Trophoblast cell (in vitro differentiated cells and primary cell): Measurements from ENCODE around the gene MAGI2.
A peak's percentile ranks its signal among the peaks of the same experiment; 100 is the strongest.

Experiments
- DNase-seq, 2 donors: peaks; one replicate each; pipeline ENCODE4 v3.0.0-alpha.2; 2016
- H2AFZ ChIP-seq: 2 replicates; pipeline ENCODE4 v1.6.1; 2013; ENCODE audit warnings: low read length, moderate library complexity, mild to moderate bottlenecking; ENCODE audit not compliant: insufficient read depth, poor library complexity
- H2AK5ac ChIP-seq: 2 replicates; pipeline ENCODE4 v1.6.1; 2013; ENCODE audit warnings: mild to moderate bottlenecking, low read length
- H2BK120ac ChIP-seq: 2 replicates; pipeline ENCODE4 v1.6.1; 2013; ENCODE audit warnings: low read length, mild to moderate bottlenecking, moderate library complexity; ENCODE audit not compliant: insufficient read depth, poor library complexity
- H2BK12ac ChIP-seq: 2 replicates; pipeline ENCODE4 v1.6.1; 2013; ENCODE audit warnings: mild to moderate bottlenecking, low read length, moderate library complexity
- H2BK5ac ChIP-seq: 2 replicates; pipeline ENCODE4 v1.6.1; 2013; ENCODE audit warnings: low read length, low read depth, moderate library complexity, mild to moderate bottlenecking; ENCODE audit not compliant: poor library complexity
- H3K14ac ChIP-seq: 2 replicates; pipeline ENCODE4 v1.6.1; 2013; ENCODE audit warnings: mild to moderate bottlenecking, low read length
- H3K18ac ChIP-seq: 2 replicates; pipeline ENCODE4 v1.6.1; 2013; ENCODE audit warnings: mild to moderate bottlenecking, low read length
- H3K23ac ChIP-seq: 2 replicates; pipeline ENCODE4 v1.6.1; 2013; ENCODE audit warnings: low read length
- H3K27ac ChIP-seq: 2 replicates; pipeline ENCODE4 v1.5.1; 2013; ENCODE audit warnings: low read depth, mild to moderate bottlenecking, inconsistent platforms, low read length, moderate library complexity
- H3K27me3 ChIP-seq: 2 replicates; pipeline ENCODE4 v1.6.1; 2013; ENCODE audit warnings: inconsistent platforms, mild to moderate bottlenecking, low read length, moderate library complexity; ENCODE audit not compliant: insufficient read depth
- H3K36me3 ChIP-seq, 2 experiments: 1 replicate in 1 of 2; 2 replicates in 1 of 2; pipeline ENCODE4 v1.6.1; 2013; ENCODE audit warnings: low read length in 2 of 2, mild to moderate bottlenecking in 2 of 2, moderate library complexity in 1 of 2; ENCODE audit not compliant: insufficient read depth in 2 of 2, control insufficient read depth in 1 of 2
- H3K4ac ChIP-seq: 2 replicates; pipeline ENCODE4 v1.6.1; 2013; ENCODE audit warnings: low read depth, mild to moderate bottlenecking, low read length, moderate library complexity
- H3K4me1 ChIP-seq, 2 experiments: 1 replicate in 1 of 2; 2 replicates in 1 of 2; pipeline ENCODE4 v1.6.1; 2013; ENCODE audit warnings: low read length in 2 of 2, mild to moderate bottlenecking in 2 of 2, moderate library complexity in 1 of 2; ENCODE audit not compliant: insufficient read depth in 2 of 2, control insufficient read depth in 1 of 2
- H3K4me2 ChIP-seq: 2 replicates; pipeline ENCODE4 v1.6.1; 2013; ENCODE audit warnings: inconsistent platforms, mild to moderate bottlenecking, low read length, moderate library complexity
- H3K4me3 ChIP-seq: 2 replicates; pipeline ENCODE4 v1.5.1; 2013; ENCODE audit warnings: mild to moderate bottlenecking, low read depth, low read length, inconsistent platforms
- H3K79me1 ChIP-seq: one replicate; pipeline ENCODE4 v1.6.1; 2013; ENCODE audit warnings: low read length
- H3K79me2 ChIP-seq: 2 replicates; pipeline ENCODE4 v1.6.1; 2013; ENCODE audit warnings: low read length, mild to moderate bottlenecking; ENCODE audit not compliant: control insufficient read depth, insufficient read depth, poor library complexity
- H3K9ac ChIP-seq: 2 replicates; pipeline ENCODE4 v1.6.1; 2013; ENCODE audit warnings: mild to moderate bottlenecking, low read length
- H3K9me3 ChIP-seq: 2 replicates; pipeline ENCODE4 v1.6.1; 2013; ENCODE audit warnings: low read depth, mild to moderate bottlenecking, control low read depth, inconsistent platforms, low read length; ENCODE audit not compliant: insufficient read depth
- H4K12ac ChIP-seq: 2 replicates; pipeline ENCODE4 v1.6.1; 2013; ENCODE audit warnings: low read depth, mild to moderate bottlenecking, low read length, moderate library complexity
- H4K8ac ChIP-seq: 2 replicates; pipeline ENCODE4 v1.6.1; 2013; ENCODE audit warnings: low read depth, mild to moderate bottlenecking, low read length, moderate library complexity
- H4K91ac ChIP-seq: one replicate; pipeline ENCODE4 v1.6.1; 2013; ENCODE audit warnings: low read depth, mild to moderate bottlenecking, low read length, moderate library complexity
- WGBS: extraction: QIAGEN DNeasy Blood & Tissue Kit; methylation state at CpG from one replicate; pipeline ENCODE4 v1.1.7; 2013; ENCODE audit warnings: missing lambda C conversion rate; ENCODE audit not compliant: insufficient read length, insufficient coverage; ENCODE audit errors: extremely low coverage; 5-methylcytosine and 5-hydroxymethylcytosine counted together

Gene MAGI2

GRCh38 chr7:79284211-79284610, 169.3 kb downstream of the MAGI2 start:
- no peak overlapping the region for H3K4me3 ChIP-seq
- H2AFZ ChIP-seq = no peak overlapping the region
- no peak overlapping the region for H4K12ac ChIP-seq
- no peak overlapping the region for H3K4me2 ChIP-seq
- H3K27ac ChIP-seq = no peak overlapping the region
- H3K27me3 ChIP-seq = no peaks in the 10 kb centered on the region
- no peaks in the 10 kb centered on the region for H3K4me1 ChIP-seq
- no peaks in the 10 kb centered on the region for H3K79me2 ChIP-seq
- no peaks in the 10 kb centered on the region for H3K79me1 ChIP-seq
- no peak overlapping the region for H3K18ac ChIP-seq
- H3K36me3 ChIP-seq = no peaks in the 10 kb centered on the region
- H2BK120ac ChIP-seq = no peak overlapping the region
- H2AK5ac ChIP-seq = no peak overlapping the region
- H3K14ac ChIP-seq = no peak overlapping the region
- no peak overlapping the region for H4K8ac ChIP-seq
- H4K91ac ChIP-seq = no peak overlapping the region
- no peak for DNase-seq
- H3K23ac ChIP-seq = no peak overlapping the region
- H2BK5ac ChIP-seq = no peak overlapping the region
- H3K9me3 ChIP-seq = no peaks in the 10 kb centered on the region
- H3K9ac ChIP-seq = no peak overlapping the region
- H2BK12ac ChIP-seq = no peak overlapping the region
- no peak overlapping the region for H3K4ac ChIP-seq

DNA sequence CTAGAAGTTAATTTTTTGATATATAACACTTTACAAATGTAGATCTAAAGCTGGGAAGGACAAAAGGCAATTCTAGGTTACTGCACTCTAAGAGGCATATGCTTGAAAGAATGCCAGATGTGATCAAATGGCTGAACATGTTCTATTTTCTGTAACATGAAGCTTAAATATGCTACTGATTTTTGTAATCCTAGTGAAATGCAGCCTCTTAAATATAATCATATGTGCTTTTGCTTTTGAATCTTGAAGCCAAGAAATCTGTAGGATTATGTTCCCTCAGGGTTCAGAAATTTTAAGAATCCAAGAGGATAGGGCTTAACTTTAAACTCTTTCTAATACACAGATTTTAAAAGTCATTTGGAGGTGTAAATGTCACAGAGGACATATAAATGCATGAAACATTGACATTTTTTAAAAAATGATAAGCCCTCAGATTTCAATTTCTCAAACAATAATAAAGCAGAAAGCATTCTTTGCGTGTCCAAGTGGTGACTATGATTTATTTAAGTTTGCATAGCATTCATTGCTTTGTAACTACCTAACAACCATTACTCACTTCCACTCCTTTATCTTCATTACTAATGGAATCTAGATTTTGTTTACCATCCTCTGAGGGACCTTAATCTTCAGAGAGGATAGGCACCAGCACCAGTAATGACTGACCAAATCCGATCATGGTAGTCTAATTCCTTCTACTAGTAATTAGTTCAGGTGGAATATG, 170.4 kb downstream of the MAGI2 start:
- H3K27me3 ChIP-seq = no peaks in the 10 kb centered on the region
- no peaks in the 10 kb centered on the region for H3K79me2 ChIP-seq
- no peak overlapping the region for H4K12ac ChIP-seq
- H3K18ac ChIP-seq = no peak overlapping the region
- no peak overlapping the region for H4K91ac ChIP-seq
- H2BK5ac ChIP-seq = no peak overlapping the region
- H3K36me3 ChIP-seq = no peaks in the 10 kb centered on the region
- H2BK120ac ChIP-seq = no peak overlapping the region
- no peak overlapping the region for H2AK5ac ChIP-seq
- H2AFZ ChIP-seq = no peak overlapping the region
- H4K8ac ChIP-seq = no peak overlapping the region
- WGBS = no CpG with 5 or more reads among the region's 2 CpGs
- no peak overlapping the region for H3K9ac ChIP-seq
- H3K27ac ChIP-seq = no peak overlapping the region
- no peak overlapping the region for H2BK12ac ChIP-seq
- H3K14ac ChIP-seq = no peak overlapping the region
- peak; percentile 27 to 88 for DNase-seq
- no peaks in the 10 kb centered on the region for H3K79me1 ChIP-seq
- H3K9me3 ChIP-seq = no peaks in the 10 kb centered on the region
- H3K4me3 ChIP-seq = no peak overlapping the region
- no peak overlapping the region for H3K4me2 ChIP-seq
- no peak overlapping the region for H3K4ac ChIP-seq
- no peak overlapping the region for H3K23ac ChIP-seq
- H3K4me1 ChIP-seq = no peaks in the 10 kb centered on the region

GRCh38 chr7:79282070-79282694, 171.3 kb downstream of the MAGI2 start:
- Histone ChIP-seq H4K91ac (no peak overlapping the region), H3K4me1 (no peaks in the 10 kb centered on the region), H2AFZ (no peak overlapping the region)

GRCh38 chr7:79281426-79281825, 172.0 kb downstream of the MAGI2 start:
- H3K18ac ChIP-seq = no peak overlapping the region
- no CpG with 5 or more reads among the region's 2 CpGs for WGBS
- H3K27ac ChIP-seq = no peak overlapping the region
- no peak overlapping the region for H3K4me2 ChIP-seq
- H3K4me1 ChIP-seq = no peaks in the 10 kb centered on the region
- no peak overlapping the region for H3K23ac ChIP-seq
- no peaks in the 10 kb centered on the region for H3K79me2 ChIP-seq
- H2BK5ac ChIP-seq = no peak overlapping the region
- H4K8ac ChIP-seq = no peak overlapping the region
- no peak overlapping the region for H3K4ac ChIP-seq
- H3K27me3 ChIP-seq = no peaks in the 10 kb centered on the region
- no peaks in the 10 kb centered on the region for H3K9me3 ChIP-seq
- H2AFZ ChIP-seq = no peak overlapping the region
- H2BK12ac ChIP-seq = no peak overlapping the region
- H3K4me3 ChIP-seq = no peak overlapping the region
- H4K12ac ChIP-seq = no peak overlapping the region
- no peak overlapping the region for H4K91ac ChIP-seq
- H3K14ac ChIP-seq = no peak overlapping the region
- H3K36me3 ChIP-seq = no peaks in the 10 kb centered on the region
- H2AK5ac ChIP-seq = no peak overlapping the region
- DNase-seq = no peak
- H3K79me1 ChIP-seq = no peaks in the 10 kb centered on the region
- no peak overlapping the region for H3K9ac ChIP-seq
- no peak overlapping the region for H2BK120ac ChIP-seq

More at GRCh38 chr7:79282070-79282694, 171.3 kb downstream of the MAGI2 start:
- H3K9me3 ChIP-seq = no peaks in the 10 kb centered on the region
- H3K9ac ChIP-seq = no peak overlapping the region
- H3K14ac ChIP-seq = no peak overlapping the region
- H2BK5ac ChIP-seq = no peak overlapping the region
- no peak overlapping the region for H3K23ac ChIP-seq
- no peak overlapping the region for H3K4me2 ChIP-seq
- no peak overlapping the region for H3K18ac ChIP-seq
- no CpG with 5 or more reads among the region's 7 CpGs for WGBS
- H4K12ac ChIP-seq = no peak overlapping the region
- no peaks in the 10 kb centered on the region for H3K79me2 ChIP-seq
- no peaks in the 10 kb centered on the region for H3K79me1 ChIP-seq
- no peak overlapping the region for H3K4me3 ChIP-seq
- H3K27me3 ChIP-seq = no peaks in the 10 kb centered on the region
- H4K8ac ChIP-seq = no peak overlapping the region
- H2BK12ac ChIP-seq = no peak overlapping the region
- H2AK5ac ChIP-seq = no peak overlapping the region
- peak; percentile 51 to 60 for DNase-seq
- no peak overlapping the region for H3K27ac ChIP-seq
- no peaks in the 10 kb centered on the region for H3K36me3 ChIP-seq
- H2BK120ac ChIP-seq = no peak overlapping the region
- H3K4ac ChIP-seq = no peak overlapping the region
